GM20431 (cell line): ENCODE data around the gene BST1.
"Not testable (repeated sequence)": the region's sequence is repeated elsewhere in the genome, so short reads cannot be mapped to it uniquely, and the experiment has no call there.

ENCODE experiments used
- in situ Hi-C: fragments of 300-500 bp; cut with MseI, MboI; formaldehyde crosslinking; loops from one replicate; pipeline ENCODE4 v1.15.0; 2020; ENCODE audit warnings: low sequenced_read_pairs; ENCODE audit not compliant: unreplicated experiment

BST1 gene

DNA sequence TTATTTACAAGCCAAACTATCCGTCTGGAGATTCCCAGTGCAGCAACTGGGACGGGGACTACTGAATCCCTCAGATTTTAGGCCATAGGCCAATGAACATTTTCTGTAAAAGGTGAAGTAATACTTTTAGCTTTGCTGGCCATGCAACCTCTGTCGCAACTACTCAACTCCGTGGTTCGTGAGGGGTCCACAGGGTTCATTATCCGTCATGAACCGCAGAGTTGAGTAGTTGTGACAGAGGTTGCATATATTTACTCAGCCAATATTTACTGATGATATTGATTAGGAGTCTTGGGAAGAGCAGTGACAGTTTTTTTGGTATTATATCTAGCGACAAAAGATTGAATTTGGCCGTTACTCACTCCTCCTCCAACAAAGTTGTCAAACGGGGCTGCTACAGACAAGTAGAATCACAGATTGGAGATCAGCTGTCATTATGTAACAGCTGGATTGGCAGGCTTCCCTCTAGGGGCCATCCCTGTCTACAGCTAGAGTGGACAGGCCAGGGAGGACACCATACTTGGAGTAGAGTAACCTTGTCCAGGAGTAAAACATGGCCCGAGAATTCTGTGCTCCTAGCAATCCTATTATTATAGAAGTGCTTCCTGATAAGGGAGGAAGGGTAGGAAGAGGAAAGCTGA, 38.0 kb downstream of the BST1 start:
- in situ Hi-C loops: loop anchor here (25.0 kb wide), 1 partner anchor 221 kb away; the partner anchor contains the start of gene FGFBP2

DNA sequence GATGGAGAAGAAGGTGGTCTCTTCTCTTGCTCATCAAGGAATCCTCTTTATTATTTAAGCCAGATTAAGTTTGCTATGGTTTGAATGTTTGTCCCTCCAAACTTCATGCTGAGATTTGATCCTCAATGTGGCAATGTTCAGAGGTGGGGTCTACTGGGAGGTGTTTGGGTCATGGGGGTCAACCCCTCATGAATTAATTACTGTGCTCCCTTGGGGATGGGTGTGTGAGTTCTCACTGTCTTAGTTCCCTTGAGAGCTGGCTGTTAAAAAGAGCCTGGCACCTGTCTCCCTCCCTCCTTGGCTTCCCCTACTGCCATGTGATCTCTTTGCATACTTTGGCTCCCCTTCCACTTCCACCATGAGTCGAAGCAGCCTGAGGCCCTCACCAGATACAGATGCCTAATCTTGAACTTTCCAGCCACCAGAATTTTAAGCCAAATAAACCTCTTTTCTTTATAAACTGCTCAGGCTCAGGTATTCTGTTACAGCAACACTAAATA, 39.3 kb downstream of the BST1 start:
- in situ Hi-C loops: loop anchor here (25.0 kb wide), 1 partner anchor 220 kb away; the partner anchor contains the start of gene FGFBP2

DNA sequence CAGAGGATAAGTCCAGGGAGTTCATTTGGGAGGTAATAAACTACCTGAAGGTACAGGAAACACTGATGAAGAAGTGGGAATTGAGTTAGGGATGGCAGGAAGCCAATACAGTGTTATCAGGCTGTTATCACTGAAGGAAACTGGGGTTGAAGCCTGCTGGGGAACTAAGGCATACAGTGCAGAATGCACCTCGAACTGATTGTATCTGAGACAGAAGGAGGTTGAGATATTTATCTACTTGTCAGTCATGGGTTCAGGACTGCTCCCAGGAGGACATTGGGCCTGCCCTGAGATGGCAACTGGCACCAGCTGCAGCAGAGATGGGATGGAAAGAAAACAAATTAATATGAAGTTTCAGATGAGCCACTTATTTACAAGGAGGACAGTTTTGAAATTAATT, 39.8 kb downstream of the BST1 start:
- in situ Hi-C loops: loop anchor here (25.0 kb wide), 1 partner anchor 220 kb away; the partner anchor contains the start of gene FGFBP2

- in situ Hi-C loops: loop anchor here (25.0 kb wide), 1 partner anchor 218 kb away; the partner anchor contains the start of gene FGFBP2
Observed at GRCh38 chr4:15744016-15744545, 41.2 kb downstream of the BST1 start.

DNA sequence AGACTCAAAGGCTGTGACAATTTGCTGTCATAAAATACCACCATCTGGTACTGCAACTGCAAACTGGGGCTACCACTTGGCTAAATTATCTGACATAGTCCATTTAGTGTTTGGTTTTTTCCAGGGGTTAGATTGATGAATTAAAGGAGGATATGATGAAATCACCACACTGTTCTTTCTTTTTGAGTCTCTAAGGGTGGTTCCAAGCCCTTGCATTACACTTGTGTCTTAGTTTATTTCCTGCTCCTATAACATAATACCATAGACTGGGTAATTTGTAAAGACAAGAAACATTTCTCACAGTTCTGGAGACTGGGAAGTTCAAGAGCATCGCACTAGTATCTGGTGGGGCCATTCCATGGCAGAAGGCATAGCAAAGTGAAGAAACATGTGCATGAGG, 43.2 kb downstream of the BST1 start:
- in situ Hi-C loops: loop anchor here (25.0 kb wide), 1 partner anchor 216 kb away; the partner anchor contains the start of gene FGFBP2

- in situ Hi-C loops: loop anchor here (25.0 kb wide), 1 partner anchor 213 kb away; the partner anchor contains the start of gene FGFBP2
Observed at GRCh38 chr4:15749001-15749400, 46.1 kb downstream of the BST1 start.

GRCh38 chr4:15751153-15751552, 48.3 kb downstream of the BST1 start:
- in situ Hi-C loops: no loop called here

DNA sequence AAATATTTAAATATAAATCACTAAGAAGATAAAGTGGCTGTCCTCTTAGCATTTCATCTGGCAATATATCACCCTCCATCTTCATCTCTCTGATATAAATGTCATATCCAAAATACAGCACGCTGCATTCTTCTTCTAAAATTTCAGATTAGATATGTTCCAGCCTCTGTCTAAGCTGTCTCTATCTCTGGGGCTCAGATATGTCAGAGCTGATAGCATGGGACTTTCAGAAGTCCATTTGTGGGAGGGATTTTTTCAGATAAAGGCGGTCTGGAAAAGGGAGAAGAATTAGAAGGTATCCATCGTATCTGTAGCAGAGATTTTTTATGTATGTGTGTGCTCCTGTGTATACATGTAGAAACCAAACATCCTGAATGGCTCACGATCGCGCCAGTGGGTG, 50.2 kb downstream of the BST1 start:
- in situ Hi-C loops: no loop called here

DNA sequence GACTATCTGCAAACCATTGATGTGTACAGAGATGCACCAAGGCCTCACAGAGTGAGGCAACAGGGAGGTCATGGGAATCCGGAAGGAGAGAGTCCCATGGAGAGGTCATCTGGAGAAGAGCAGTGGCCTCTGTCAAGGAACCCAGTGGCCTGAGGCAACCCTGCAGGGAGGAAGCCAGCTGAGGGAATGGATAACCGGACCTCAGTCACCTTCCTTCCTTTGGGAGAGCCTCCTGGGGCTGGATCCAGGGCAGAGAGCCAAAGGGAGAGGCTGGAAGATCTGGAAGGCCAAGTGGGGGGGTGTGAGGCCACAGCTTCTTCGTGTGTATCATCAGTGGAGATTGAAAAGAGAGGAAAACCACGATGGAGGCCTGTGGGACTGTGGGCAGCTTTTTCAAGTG, 50.9 kb downstream of the BST1 start:
- in situ Hi-C loops: no loop called here

DNA sequence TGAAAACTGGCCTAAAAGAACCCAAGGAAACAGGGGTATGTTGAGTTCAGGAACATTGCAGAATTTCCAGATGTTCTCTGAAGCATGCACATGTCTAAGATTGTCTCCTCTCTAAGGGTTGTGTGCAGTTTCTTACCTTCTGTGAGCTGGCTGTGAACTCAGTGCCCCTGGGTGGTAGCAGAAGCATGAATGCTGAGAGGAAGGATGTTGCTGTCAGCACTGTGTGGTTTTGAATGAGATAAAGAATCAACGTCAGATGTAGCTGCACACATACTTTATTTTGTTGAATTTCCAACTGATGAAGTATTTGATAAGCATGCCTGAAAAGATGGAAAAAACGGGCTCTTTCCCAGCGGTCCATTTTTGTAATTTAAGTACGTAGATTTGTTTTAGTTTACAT, 51.5 kb downstream of the BST1 start:
- in situ Hi-C loops: no loop called here

DNA sequence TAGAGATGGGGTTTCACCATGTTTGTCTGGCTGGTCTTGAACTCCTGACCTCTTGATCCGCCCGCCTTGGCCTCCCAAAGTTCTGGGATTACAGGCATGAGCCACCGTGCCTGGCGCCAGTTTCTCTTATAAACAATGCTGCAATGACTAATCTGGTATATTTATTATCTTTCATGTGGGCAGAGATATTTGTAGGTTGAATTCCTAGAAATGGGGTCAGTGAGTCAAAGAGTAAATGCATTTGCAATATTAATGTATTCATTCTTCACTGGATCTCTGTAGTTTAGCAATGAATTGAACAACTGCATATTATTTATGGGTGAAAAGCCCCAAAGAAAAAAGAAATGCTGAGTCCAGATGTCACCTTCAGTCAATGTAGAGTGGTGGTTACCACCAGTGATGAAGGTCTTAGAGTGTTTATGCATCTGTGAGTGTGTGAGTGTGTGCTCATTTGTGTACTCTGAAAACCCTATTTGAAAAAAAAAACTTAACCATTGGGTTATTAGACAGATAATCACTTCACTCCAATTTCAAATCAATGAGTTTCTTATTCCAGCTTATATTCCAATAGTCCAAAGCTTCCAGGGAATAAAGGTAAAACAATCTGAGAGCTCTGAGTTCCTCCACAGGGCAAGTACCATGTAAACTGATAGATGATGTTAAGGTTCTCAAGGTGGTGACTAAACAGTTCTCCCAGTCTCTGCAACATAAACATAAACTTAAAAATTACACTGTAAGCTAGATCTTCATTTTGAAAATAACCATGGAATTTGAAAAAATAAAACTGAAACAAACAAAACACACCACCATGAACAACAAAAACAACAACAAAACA, 52.7 kb downstream of the BST1 start:
- in situ Hi-C loops: no loop called here

DNA sequence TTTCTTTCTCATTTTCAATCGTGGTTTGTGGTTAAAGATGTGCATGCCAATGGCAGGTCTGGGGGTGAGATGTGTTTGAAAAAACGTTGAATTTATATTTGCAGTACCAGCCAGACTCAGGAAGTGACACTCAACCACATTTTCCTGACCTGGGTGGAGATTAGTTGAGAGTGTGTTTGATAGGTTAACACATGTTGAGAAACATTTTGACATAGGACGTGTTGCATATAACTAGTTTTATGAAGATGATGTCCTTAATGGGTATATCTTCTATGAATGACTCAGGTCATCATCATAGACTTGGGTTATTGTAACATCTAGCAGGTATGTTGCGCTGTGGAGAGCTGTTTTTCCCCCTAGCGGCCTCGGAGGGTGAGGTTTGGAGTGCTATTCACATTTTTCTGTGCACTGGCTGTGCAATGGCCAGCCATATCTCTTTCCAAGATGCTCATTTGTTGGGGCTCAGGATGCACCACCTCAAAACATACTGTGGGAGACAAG, 53.5 kb downstream of the BST1 start:
- in situ Hi-C loops: no loop called here

- in situ Hi-C loops: no loop called here
Observed at GRCh38 chr4:15757054-15757453, 54.2 kb downstream of the BST1 start.

- in situ Hi-C loops: no loop called here
Observed at GRCh38 chr4:15758294-15758693, 55.4 kb downstream of the BST1 start.

- in situ Hi-C loops: not testable (repeated sequence)
Observed at GRCh38 chr4:15762460-15762859, 59.6 kb downstream of the BST1 start.

GRCh38 chr4:15765391-15765790, 62.5 kb downstream of the BST1 start:
- in situ Hi-C loops: no loop called here

GRCh38 chr4:15765910-15766697, 63.2 kb downstream of the BST1 start:
- in situ Hi-C loops: no loop called here

DNA sequence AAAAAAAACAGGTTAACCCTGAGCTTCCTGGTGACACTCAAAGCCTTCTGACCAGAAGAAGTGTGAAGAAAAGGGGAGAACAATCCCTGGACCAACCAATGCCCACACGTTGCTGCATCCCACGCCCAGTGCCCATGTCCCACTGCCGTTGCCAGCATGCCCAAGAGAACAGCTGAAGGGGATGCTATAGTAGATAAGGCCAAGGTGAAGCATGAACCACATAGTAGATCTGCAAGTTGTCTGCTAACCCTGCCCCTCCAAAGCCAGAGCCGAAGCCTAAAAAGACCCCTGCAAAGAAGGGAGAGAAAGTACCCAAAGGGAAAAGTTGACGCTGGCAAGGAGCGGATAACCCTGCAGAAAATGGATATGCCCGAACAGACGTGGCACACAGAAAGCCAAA, 64.0 kb downstream of the BST1 start:
- in situ Hi-C loops: no loop called here

DNA sequence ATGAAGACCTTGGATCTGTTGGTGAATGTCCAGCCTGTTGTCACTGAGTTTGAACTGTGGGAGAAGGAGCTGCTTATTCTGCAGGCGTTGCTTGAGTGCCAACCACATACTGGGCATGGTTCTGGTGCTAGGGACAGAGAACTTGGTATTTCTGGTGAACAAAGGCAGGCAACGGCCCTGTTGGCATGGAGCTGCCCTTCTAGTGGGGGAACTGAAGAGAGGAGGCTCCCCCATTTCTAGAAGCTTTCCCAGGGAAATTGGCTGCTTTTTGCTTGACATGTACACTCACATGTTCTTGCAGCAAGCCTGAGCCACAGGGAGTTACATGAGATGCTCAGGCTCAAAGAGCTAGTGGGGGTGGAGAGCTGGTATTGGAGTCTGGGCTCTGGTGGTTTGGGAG, 66.3 kb downstream of the BST1 start:
- in situ Hi-C loops: no loop called here
